Aorta (tissue), 5 donors: Measurements from ENCODE around the gene PITPNM1. TPM values are rescaled to one million over a fixed set of nuclear protein-coding genes. Genes with fewer than 3 reads are reported as not detected.

Source experiments
- ATAC-seq: fragments of 200-7000 bp; cut with Tn5 transposase; one replicate; pipeline ENCODE4 v1.9.1; 2022; ENCODE audit warnings: moderate library complexity; ENCODE audit not compliant: low FRiP score
- DNase-seq, 2 donors: peaks; one replicate each; pipeline ENCODE4 v3.0.0-alpha.2; 2020
- H3K27ac ChIP-seq, 2 donors: one replicate each; pipeline ENCODE4 v1.5.1; 2013; ENCODE audit warnings: low read length in 2 of 2, mild to moderate bottlenecking in 2 of 2, moderate library complexity in 2 of 2, control low read depth in 1 of 2, inconsistent platforms in 1 of 2, low read depth in 1 of 2
- H3K27me3 ChIP-seq, 2 donors: one replicate each; pipeline ENCODE4 v1.6.1; 2013; ENCODE audit warnings: control low read depth in 1 of 2, low read length in 1 of 2, mild to moderate bottlenecking in 1 of 2, moderate library complexity in 1 of 2; ENCODE audit not compliant: insufficient read depth in 2 of 2, control insufficient read depth in 1 of 2
- H3K36me3 ChIP-seq, 2 donors: one replicate each; pipeline ENCODE4 v1.6.1; 2013; ENCODE audit warnings: control low read depth in 1 of 2, low read length in 1 of 2, mild to moderate bottlenecking in 1 of 2; ENCODE audit not compliant: insufficient read depth in 2 of 2, control insufficient read depth in 1 of 2
- H3K4me1 ChIP-seq, 2 donors: one replicate each; pipeline ENCODE4 v1.6.1; 2013; ENCODE audit warnings: low read length in 2 of 2, control low read depth in 1 of 2, mild to moderate bottlenecking in 1 of 2, moderate library complexity in 1 of 2; ENCODE audit not compliant: insufficient read depth in 2 of 2, control insufficient read depth in 1 of 2
- H3K4me3 ChIP-seq, 2 donors: one replicate each; pipeline ENCODE4 v1.5.1; 2013; ENCODE audit warnings: low read length in 2 of 2, control low read depth in 1 of 2, mild to moderate bottlenecking in 1 of 2
- H3K9me3 ChIP-seq: one replicate; pipeline ENCODE4 v1.6.1; 2013; ENCODE audit warnings: mild to moderate bottlenecking, low read length; ENCODE audit not compliant: control insufficient read depth
- WGBS, 2 donors: extraction: QIAGEN DNeasy Blood & Tissue Kit; methylation state at CpG; one replicate each; pipeline ENCODE4 v1.1.7; 2013; 5-methylcytosine and 5-hydroxymethylcytosine counted together
- intact Hi-C, 2 donors: fragments of 100-400 bp; cut with DNase I; formaldehyde crosslinking; loops; one replicate each; pipeline versions ENCODE4 v1.14.2 to v1.15.0; 2022
- polyA plus RNA-seq, 2 donors: library from polyadenylated mRNA; stranded (reverse); fragments of 200-250 nt; gene quantifications; one replicate each; pipeline ENCODE4 v1.2.3, GENCODE V29; 2013
- total RNA-seq, 2 donors: library from RNA; stranded (reverse); fragmentation: NEBNext Ultra II Directional; extraction: Animal tissue kit (Norgen Biotek cat#: 25700); gene quantifications; one replicate each; pipeline ENCODE4 v1.2.1, GENCODE V29; 2021
- donor health status: healthy with polysubstance abuse.
- donor health status: Bipolar disorder and iron deficiency.
- donor health status: DM: no; HTN: no; CAD: no.
- donor health status: DM: no; HTN: no; CAD: no.
- donor health status: DM: yes; HTN: yes; CAD: no.

Gene PITPNM1
- total and polyA plus RNA-seq, 4 donors = 11.8 to 48.8 (median 31.5) TPM

GRCh38 chr11:67507864-67508485, 2.8 kb upstream of the PITPNM1 start, which contains the start of gene CDK2AP2:
TSS of gene CDK2AP2 (minus strand) at chr11:67508162. CDS start at chr11:67508082, 80 bp downstream.
- DNase-seq (peak; percentile 100), ATAC-seq (peak; percentile 90)
- Histone ChIP-seq H3K4me1 (no peaks in the 10 kb centered on the region), H3K9me3 (no peaks in the 10 kb centered on the region), H3K36me3 (no peaks in the 10 kb centered on the region), H3K27me3 (no peaks in the 10 kb centered on the region), H3K27ac (peak within 1 kb of the TSS; percentile 65 to 96), H3K4me3 (peak within 1 kb of the TSS; percentile 59 to 62)
- intact Hi-C loops = loop anchor here (5.0 to 10.0 kb wide), 6 partner anchors 41 to 156 kb away; partner anchors contain the start of genes GSTP1 (in 1 of the 2), POLD4 (in 1 of the 2), RAD9A (in 1 of the 2) and TMEM134 (in 1 of the 2)
- 0% methylated on average over 53 to 57 of the region's 57 CpGs for WGBS, 2 donors

DNA sequence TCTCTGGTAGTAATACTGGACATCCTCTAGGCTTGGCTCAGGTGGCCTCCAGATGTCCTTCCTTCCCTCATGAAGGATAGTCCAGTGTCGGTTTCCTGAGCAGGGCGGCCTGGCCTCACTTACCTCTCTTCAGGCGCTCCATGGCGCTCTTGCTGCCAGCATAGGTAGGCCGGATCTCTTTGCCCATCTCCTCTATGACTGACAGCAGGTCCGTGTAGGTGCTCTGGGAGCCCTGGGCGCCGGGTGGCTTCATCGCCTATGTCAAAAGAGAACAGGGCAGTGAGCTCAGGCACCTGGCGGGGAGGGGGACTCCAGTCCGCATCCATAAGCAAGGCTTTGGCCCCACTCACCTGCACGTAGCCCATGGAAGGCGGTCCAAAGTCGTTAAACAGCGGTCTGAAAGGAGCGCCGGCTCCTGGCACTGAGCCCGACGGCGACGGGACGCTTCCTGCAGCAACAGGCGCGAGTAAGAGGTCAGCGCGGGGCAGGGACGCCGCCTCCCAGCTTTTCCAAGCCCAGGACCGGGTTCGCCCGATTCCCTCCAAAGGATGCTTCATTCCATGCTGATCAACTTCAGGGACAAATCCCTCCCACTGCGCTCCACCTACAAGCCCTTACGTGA, 2.2 kb upstream of the PITPNM1 start:
- intact Hi-C loops = loop anchor here (5.0 to 10.0 kb wide), 6 partner anchors 40 to 155 kb away; partner anchors contain the start of genes GSTP1 (in 1 of the 2), POLD4 (in 1 of the 2), RAD9A (in 1 of the 2) and TMEM134 (in 1 of the 2)
- ATAC-seq (no peak), DNase-seq (peak in 1 of 2 donors; percentile 86)
- Histone ChIP-seq H3K27ac (peak overlapping the region in 1 of 2 donors; percentile 74), H3K4me3 (peak overlapping the region; percentile 20 to 33), H3K27me3 (no peaks in the 10 kb centered on the region), H3K36me3 (no peaks in the 10 kb centered on the region), H3K4me1 (no peaks in the 10 kb centered on the region), H3K9me3 (no peaks in the 10 kb centered on the region)
- 24% methylated on average over 33 of the region's 33 CpGs for WGBS, 2 donors

- Histone ChIP-seq H3K27me3 (no peaks in the 10 kb centered on the region), H3K27ac (peak overlapping the region in 1 of 2 donors; percentile 17), H3K9me3 (no peaks in the 10 kb centered on the region), H3K4me3 (no peak overlapping the region), H3K36me3 (no peaks in the 10 kb centered on the region), H3K4me1 (no peaks in the 10 kb centered on the region)
- intact Hi-C loops = loop anchor here (1.0 to 10.0 kb wide), 7 partner anchors 39 to 154 kb away; partner anchors contain the start of genes GSTP1 (in 1 of the 2), POLD4 (in 1 of the 2), PPP1CA (in 1 of the 2) and RAD9A (in 1 of the 2)
- WGBS, 2 donors = 78 to 83% methylated on average over 16 of the region's 16 CpGs
- DNase-seq = peak in 1 of 2 donors; percentile 59
- ATAC-seq = no peak
Measured at GRCh38 chr11:67506426-67507051, 1.4 kb upstream of the PITPNM1 start.

GRCh38 chr11:67505605-67506396, 638 bp upstream of the PITPNM1 start:
- DNase-seq (peak; percentile 95 to 97), ATAC-seq (peak; percentile 80)
- Histone ChIP-seq H3K36me3 (no peaks in the 10 kb centered on the region), H3K27ac (peak overlapping the region; percentile 77 to 89), H3K4me3 (peak overlapping the region in 1 of 2 donors; percentile 30), H3K27me3 (no peaks in the 10 kb centered on the region), H3K9me3 (no peaks in the 10 kb centered on the region), H3K4me1 (no peaks in the 10 kb centered on the region)
- intact Hi-C loops = loop anchor here (1.0 to 10.0 kb wide), 7 partner anchors 38 to 154 kb away; partner anchors contain the start of genes GSTP1 (in 1 of the 2), POLD4 (in 1 of the 2), PPP1CA (in 1 of the 2) and RAD9A (in 1 of the 2)
- WGBS, 2 donors = 2% methylated on average over 17 of the region's 17 CpGs

DNA sequence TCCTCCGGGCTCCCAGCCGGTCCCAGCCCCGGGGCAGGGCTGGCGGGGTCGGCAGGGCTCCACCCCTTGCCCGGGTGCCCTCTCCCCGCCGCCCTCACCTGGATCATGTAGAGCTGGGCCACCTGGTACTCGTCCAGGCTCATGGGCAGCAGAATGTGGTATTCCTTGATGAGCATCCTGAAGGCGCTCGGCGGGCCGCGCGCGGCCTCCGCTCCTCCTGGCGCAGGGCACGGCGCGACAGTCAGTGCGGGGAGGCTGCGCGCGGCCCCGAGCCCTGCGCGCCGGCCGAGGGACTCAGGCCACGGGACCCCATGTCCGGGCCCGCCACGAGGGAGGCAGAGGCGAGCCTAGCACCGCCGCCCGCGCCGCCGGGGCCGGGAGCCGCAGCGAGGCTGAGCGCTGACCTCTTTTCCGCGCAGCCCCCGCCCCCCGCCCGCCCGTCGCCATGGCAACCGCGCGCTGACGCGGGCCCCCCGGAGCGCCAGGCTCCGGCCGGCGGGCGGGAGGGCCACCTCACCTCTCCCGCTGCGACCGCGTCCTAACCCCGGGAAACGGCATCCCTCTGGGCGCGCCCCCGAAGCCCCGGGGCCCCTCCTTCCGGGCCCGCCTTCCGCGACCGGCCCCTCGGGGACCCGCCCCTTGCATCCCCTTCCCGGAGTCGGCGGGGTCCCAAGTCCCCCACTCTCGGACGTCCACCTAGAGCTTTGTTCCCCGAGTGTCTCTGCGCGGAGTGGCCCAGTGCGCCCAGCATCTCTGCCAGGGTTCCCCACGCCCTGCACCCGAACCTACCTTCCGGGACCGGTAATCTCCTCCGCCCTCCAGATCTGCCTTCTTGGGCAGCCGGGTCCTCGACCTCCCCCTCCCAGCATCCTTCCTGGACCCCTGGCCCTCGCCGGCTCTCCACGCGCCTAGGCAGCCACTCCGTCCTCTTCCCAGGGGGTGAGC, 886 bp downstream of the PITPNM1 start:
- H3K36me3 ChIP-seq = no peaks in the 10 kb centered on the region
- H3K27me3 ChIP-seq = no peaks in the 10 kb centered on the region
- peak overlapping the region in 1 of 2 donors; percentile 65 for H3K27ac ChIP-seq
- no peaks in the 10 kb centered on the region for H3K9me3 ChIP-seq
- peak overlapping the region; percentile 30 to 35 for H3K4me3 ChIP-seq
- no peaks in the 10 kb centered on the region for H3K4me1 ChIP-seq
- ATAC-seq (no peak), DNase-seq (peak in 1 of 2 donors; percentile 64)
- intact Hi-C loops = loop anchor here in 1 of 2 donors (10.0 kb wide), 1 partner anchor 109 kb away; the partner anchor contains the start of gene RAD9A
- WGBS, 2 donors = 2% methylated on average over 77 to 101 of the region's 101 CpGs

DNA sequence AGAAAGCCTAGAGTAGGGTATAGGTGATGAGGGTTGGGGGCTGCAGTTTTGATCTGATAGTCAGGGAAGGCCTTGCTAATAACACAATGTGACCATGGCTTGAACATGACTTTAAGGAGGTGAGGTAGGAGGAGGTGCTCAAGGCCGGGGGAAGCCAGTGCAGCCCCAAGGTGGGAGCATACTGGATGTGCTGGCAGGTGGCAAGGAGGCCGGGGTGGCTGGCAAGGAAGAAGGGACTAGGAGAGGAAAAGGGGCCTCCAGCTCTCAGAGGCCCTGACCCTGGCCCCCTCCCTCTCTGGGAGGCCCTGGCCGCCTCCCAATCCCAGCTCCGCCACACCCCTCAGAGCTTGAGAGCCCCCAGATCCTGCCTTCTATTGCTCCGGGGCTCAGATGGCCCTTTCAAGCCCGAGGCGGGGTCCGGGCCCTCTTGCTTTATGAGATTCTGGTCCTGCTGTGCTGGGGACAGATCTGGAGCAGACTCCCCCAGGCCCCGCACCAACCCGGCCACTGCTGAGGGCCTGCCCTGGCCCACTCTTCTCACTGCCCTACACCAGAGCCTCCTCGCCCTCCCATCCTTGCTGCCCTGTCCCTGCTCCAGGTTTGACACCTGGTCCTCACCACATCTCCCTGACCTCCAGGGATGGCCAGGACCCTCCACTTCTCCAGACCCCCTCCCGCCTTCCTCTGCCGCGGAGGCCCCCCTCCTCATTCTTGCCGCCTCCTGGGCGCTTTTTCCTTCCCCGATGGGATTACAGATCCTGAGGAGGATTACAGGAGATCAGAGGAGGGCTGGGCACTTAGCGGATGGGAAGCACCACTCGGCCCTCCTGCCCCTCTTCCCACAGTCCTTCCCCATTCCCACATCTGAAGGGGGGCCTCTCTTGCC, 1.8 kb downstream of the PITPNM1 start:
- Histone ChIP-seq H3K4me3 (no peak overlapping the region), H3K27me3 (no peaks in the 10 kb centered on the region), H3K27ac (no peak overlapping the region), H3K36me3 (no peaks in the 10 kb centered on the region), H3K4me1 (no peaks in the 10 kb centered on the region), H3K9me3 (no peaks in the 10 kb centered on the region)
- DNase-seq (peak in 1 of 2 donors; percentile 48), ATAC-seq (no peak)
- WGBS, 2 donors = 82 to 87% methylated on average over 19 of the region's 19 CpGs
- intact Hi-C loops = loop anchor here in 1 of 2 donors (10.0 kb wide), 1 partner anchor 109 kb away; the partner anchor contains the start of gene RAD9A
